Endothelial cell of umbilical vein (primary cell): ENCODE results near the gene CFAP100.

ENCODE experiments used
- CTCF ChIP-seq, 2 donors: IDR thresholded peaks; 1 replicate in 1 of 2; 2 replicates in 1 of 2; pipeline ENCODE4 v1.5.1; 2011; ENCODE audit warnings: low read length in 2 of 2, mild to moderate bottlenecking in 2 of 2, moderate library complexity in 2 of 2, control low read depth in 1 of 2, inconsistent platforms in 1 of 2, low read depth in 1 of 2; ENCODE audit not compliant: insufficient read depth in 1 of 2; ENCODE audit errors: extremely low read depth in 1 of 2
- EZH2 ChIP-seq: IDR thresholded peaks from 2 replicates; pipeline ENCODE4 v1.6.1; 2012; ENCODE audit warnings: borderline replicate concordance, low read depth, mild to moderate bottlenecking, moderate library complexity, low read length, inconsistent platforms; ENCODE audit not compliant: severe bottlenecking
- GATA2 ChIP-seq: IDR thresholded peaks from 2 replicates; pipeline ENCODE4 v1.7.0; 2011; ENCODE audit warnings: low read depth, mild to moderate bottlenecking, moderate library complexity, mixed read lengths, low read length; ENCODE audit not compliant: insufficient read length, insufficient read depth
- JUN ChIP-seq: IDR thresholded peaks from 2 replicates; pipeline ENCODE4 v1.6.1; 2011; ENCODE audit warnings: borderline replicate concordance, low read depth; ENCODE audit not compliant: insufficient read length, insufficient read depth
- MAX ChIP-seq: IDR thresholded peaks from 2 replicates; pipeline ENCODE4 v1.6.1; 2011; ENCODE audit not compliant: insufficient read depth, insufficient read length
- MYC ChIP-seq: IDR thresholded peaks from one replicate; pipeline ENCODE4 v1.6.1; 2011; ENCODE audit warnings: mild to moderate bottlenecking, low read depth, low read length
- POLR2A ChIP-seq: IDR thresholded peaks from 2 replicates; pipeline ENCODE4 v1.6.1; 2012; ENCODE audit warnings: low read depth, mild to moderate bottlenecking, control low read depth, low read length
- POLR2AphosphoS5 ChIP-seq: IDR thresholded peaks from 2 replicates; pipeline ENCODE4 v1.6.1; 2012; ENCODE audit warnings: low read depth, mild to moderate bottlenecking, control low read depth, low read length, moderate library complexity; ENCODE audit not compliant: insufficient read depth

DNA sequence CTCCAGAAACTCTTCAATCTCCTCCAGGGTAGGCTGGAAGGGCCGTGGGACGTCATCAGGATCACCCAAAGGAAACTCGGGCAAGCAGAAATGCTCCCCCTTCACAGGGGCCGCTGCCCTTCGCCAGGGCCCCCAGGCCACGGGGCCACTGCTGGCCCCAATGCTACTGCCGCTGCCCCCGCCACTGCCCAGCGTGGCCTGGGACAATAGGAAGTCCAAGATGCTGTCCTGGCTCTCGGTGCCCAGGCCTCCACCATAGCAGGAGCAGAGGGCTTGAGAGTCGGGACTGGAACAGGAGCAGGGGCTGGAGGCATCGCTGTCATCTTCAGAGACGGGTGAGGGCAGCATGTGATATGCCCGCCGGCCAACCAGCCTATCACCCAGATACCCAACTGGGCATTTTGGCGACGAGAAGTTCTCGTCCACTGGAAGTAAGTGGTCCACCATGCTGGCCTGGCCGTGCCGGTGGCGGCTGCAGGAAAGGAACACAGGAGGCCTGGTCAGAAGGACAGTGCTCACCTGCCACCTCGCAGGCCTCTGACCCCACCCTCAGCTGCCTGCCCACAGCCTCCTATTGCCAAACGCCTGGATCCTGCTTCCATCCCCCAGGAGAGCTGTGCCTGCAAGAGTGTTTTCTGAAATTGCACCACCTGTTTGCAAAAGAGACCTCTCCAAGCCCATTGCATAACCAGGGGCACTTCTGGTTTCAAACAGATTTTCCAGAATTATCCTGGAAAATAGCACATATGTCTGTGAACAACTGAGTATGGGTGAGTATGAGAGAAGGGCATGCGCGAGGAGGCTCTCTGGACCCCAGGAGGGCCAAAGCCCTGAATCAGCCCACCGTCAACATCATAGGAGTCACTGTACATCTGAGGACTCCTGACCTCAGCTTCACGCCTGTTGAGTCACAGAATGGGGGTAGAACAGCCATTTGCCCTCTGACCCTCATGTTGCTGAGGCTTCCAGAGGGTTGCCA, 41.9 kb upstream of the CFAP100 start:
- TF ChIP-seq CTCF (IDR thresholded peaks at IDR 0.05; ENCODE audit: extremely low read depth in 1 of 2, insufficient read depth in 1 of 2, low read depth in 1 of 2, low read length in 2 of 2) (no peak), POLR2AphosphoS5 (no peak), EZH2 (no peak), POLR2A (no peak), JUN (no peak), MAX (no peak), MYC (no peak), GATA2 (no peak)
